Spleen (tissue), 11 donors: ENCODE data around the gene PPP4R3A. TPM values are rescaled to one million over a fixed set of nuclear protein-coding genes. Genes with fewer than 3 reads are reported as not detected.

Source experiments
- DNase-seq: peaks from one replicate; pipeline ENCODE4 v3.0.0-alpha.2; 2020
- H3K27ac ChIP-seq, 8 donors: fragments of 200-600 bp; sonication (generic) in 7 of 8; 1 replicate in 4 of 8; 2 replicates in 4 of 8; pipeline versions ENCODE4 v1.5.0 to v1.8.0; 2016 to 2021; ENCODE audit warnings: inconsistent platforms in 4 of 8, mild to moderate bottlenecking in 4 of 8, moderate library complexity in 1 of 8
- H3K27me3 ChIP-seq, 7 donors: fragments of 200-600 bp; sonication (generic) in 6 of 7; replicated peaks in 1 of 7; 1 replicate in 4 of 7; 2 replicates in 3 of 7; pipeline versions ENCODE4 v1.5.0 to v1.8.0; 2016 to 2021; ENCODE audit warnings: inconsistent platforms in 3 of 7, mild to moderate bottlenecking in 1 of 7
- H3K36me3 ChIP-seq, 6 donors: fragments of 200-600 bp; sonication (generic) in 5 of 6; 1 replicate in 4 of 6; 2 replicates in 2 of 6; pipeline versions ENCODE4 v1.5.0 to v1.8.0; 2016 to 2021; ENCODE audit warnings: inconsistent platforms in 2 of 6
- H3K4me1 ChIP-seq, 6 donors: fragments of 200-600 bp; sonication (generic) in 5 of 6; 1 replicate in 3 of 6; 2 replicates in 3 of 6; pipeline versions ENCODE4 v1.5.0 to v1.8.0; 2016 to 2021; ENCODE audit warnings: inconsistent platforms in 3 of 6
- H3K4me3 ChIP-seq, 8 donors: fragments of 200-600 bp; sonication (generic) in 7 of 8; 1 replicate in 4 of 8; 2 replicates in 4 of 8; pipeline versions ENCODE4 v1.5.0 to v1.8.0; 2016 to 2021; ENCODE audit warnings: inconsistent platforms in 4 of 8, mild to moderate bottlenecking in 4 of 8, moderate library complexity in 2 of 8
- H3K9me3 ChIP-seq, 8 donors: fragments of 200-600 bp; sonication (generic) in 7 of 8; 1 replicate in 4 of 8; 2 replicates in 4 of 8; pipeline versions ENCODE4 v1.5.0 to v1.8.0; 2016 to 2021; ENCODE audit warnings: inconsistent platforms in 4 of 8
- CTCF ChIP-seq, 11 experiments: fragments of 200-600 bp in 7 of 11; fragments of 450-650 bp in 4 of 11; sonication (generic) in 4 of 11; IDR thresholded peaks in 8 of 11; conservative IDR thresholded peaks in 3 of 11; 1 replicate in 7 of 11; 2 replicates in 4 of 11; pipeline versions ENCODE4 v1.4.0 to v1.8.0; 2016 to 2021; ENCODE audit warnings: antibody characterized with exemption in 11 of 11, inconsistent platforms in 4 of 11, mild to moderate bottlenecking in 1 of 11
- POLR2A ChIP-seq, 3 donors: fragments of 450-650 bp; IDR thresholded peaks; one replicate each; pipeline ENCODE4 v1.5.1; 2017; ENCODE audit warnings: antibody characterized with exemption in 3 of 3, mild to moderate bottlenecking in 1 of 3
- POLR2AphosphoS5 ChIP-seq, 3 donors: sonication (generic); formaldehyde crosslinking; IDR thresholded peaks; one replicate each; pipeline ENCODE4 v1.5.1; 2017; ENCODE audit warnings: antibody characterized with exemption in 3 of 3
- WGBS, 5 donors: extraction: QIAGEN DNeasy Blood & Tissue Kit in 3 of 5; methylation state at CpG; one replicate each; pipeline versions ENCODE4 v1.1.5 to v1.1.7; 2013 to 2018; 5-methylcytosine and 5-hydroxymethylcytosine counted together
- intact Hi-C: fragments of 100-400 bp; cut with DNase I; formaldehyde crosslinking; loops from one replicate; pipeline ENCODE4 v1.15.0; 2023; ENCODE audit warnings: low total_unique reads
- polyA plus RNA-seq, 3 donors: library from polyadenylated mRNA; stranded (reverse); fragments of 200-250 nt; gene quantifications; one replicate each; pipeline ENCODE4 v1.2.1, GENCODE V29; 2013
- total RNA-seq, 7 donors: library from RNA; depleted of rRNA in 3 of 7; stranded (reverse); fragments of >200 nt in 3 of 7; fragmentation: NEBNext Ultra II Directional in 4 of 7; extraction: Animal tissue kit (Norgen Biotek cat#: 25700) in 4 of 7; gene quantifications; one replicate each; pipeline versions ENCODE4 v1.1.0 to v1.2.1, GENCODE V29; 2016 to 2021
- donor health status: healthy with polysubstance abuse.
- donor health status: DM: no; HTN: no; CAD: no; lungs with moderate emphysema.
- donor health status: DM: no; HTN: no; CAD: no.
- donor health status: Bipolar disorder and iron deficiency.
- donor health status: healthy.
- donor health status: DM: no; HTN: no; CAD: no.
- donor health status: DM: yes; HTN: yes; CAD: no.

PPP4R3A gene
- total and polyA plus RNA-seq, 10 donors = 53.9 to 119 (median 105) TPM

- peak overlapping the region; percentile 27 to 97 (median 94) for H3K4me3 ChIP-seq
- peak overlapping the region; percentile 3 to 94 (median 83) for H3K27ac ChIP-seq
Measured at GRCh38 chr14:91418387-91419043, 91.6 kb downstream of the PPP4R3A start.

GRCh38 chr14:91417983-91418386 lies 92.1 kb downstream of the PPP4R3A start:
- peaks cover 22 to 71% (median 53%) of the 10 kb centered on the region in 6 donors for H3K4me1 ChIP-seq
- H3K27me3 ChIP-seq = no peaks in the 10 kb centered on the region
- no peak for DNase-seq
- intact Hi-C loops = loop anchor here (5.0 to 10.0 kb wide), 2 partner anchors 53 to 91 kb away; no protein-coding TSS in a partner anchor
- H3K4me3 ChIP-seq = peak overlapping the region; percentile 27 to 97 (median 94)
- H3K9me3 ChIP-seq = no peaks in the 10 kb centered on the region
- H3K36me3 ChIP-seq = peaks cover 0 to 19% (median 0%) of the 10 kb centered on the region in 6 donors
- peak overlapping the region; percentile 44 to 94 (median 91) for H3K27ac ChIP-seq
- TF ChIP-seq POLR2A (IDR thresholded peaks at IDR 0.05) = no peak
- WGBS, 5 donors = 1 to 3% (median 1%) methylated on average over 14 to 53 of the region's 53 CpGs; no CpG with 5 or more reads in 1 of the 5 donors

More at GRCh38 chr14:91418387-91419043, 91.6 kb downstream of the PPP4R3A start:
- Histone ChIP-seq H3K36me3 (peaks cover 0 to 16% (median 0%) of the 10 kb centered on the region in 6 donors), H3K9me3 (no peaks in the 10 kb centered on the region), H3K4me1 (peaks cover 19 to 65% (median 48%) of the 10 kb centered on the region in 6 donors), H3K27me3 (no peaks in the 10 kb centered on the region)
- peak; percentile 94 for DNase-seq
- 0 to 1% (median 1%) methylated on average over 27 to 42 of the region's 42 CpGs for WGBS, 5 donors
- TF ChIP-seq POLR2A (IDR thresholded peaks at IDR 0.05) (no peak), POLR2AphosphoS5 (IDR thresholded peaks at IDR 0.05) (peak; percentile 42 to 60 (median 57)), CTCF (IDR thresholded peaks at IDR 0.05 in 8 of 11, conservative IDR thresholded peaks at IDR 0.05 in 3 of 11) (peak; percentile 89 to 99 (median 98))
- intact Hi-C loops = loop anchor here (5.0 to 10.0 kb wide), 2 partner anchors 54 to 91 kb away; no protein-coding TSS in a partner anchor

- peak; percentile 96 for DNase-seq
- Histone ChIP-seq H3K36me3 (peaks cover 0 to 25% (median 0%) of the 10 kb centered on the region in 6 donors), H3K27ac (peak within 1 kb of the TSS; percentile 76 to 94 (median 91)), H3K4me3 (peak within 1 kb of the TSS; percentile 81 to 97 (median 94)), H3K4me1 (peaks cover 28 to 77% (median 59%) of the 10 kb centered on the region in 6 donors), H3K27me3 (no peaks in the 10 kb centered on the region), H3K9me3 (no peaks in the 10 kb centered on the region)
- intact Hi-C loops = loop anchor here (5.0 to 10.0 kb wide), 2 partner anchors 53 to 90 kb away; no protein-coding TSS in a partner anchor
- WGBS, 5 donors = 0 to 1% (median 1%) methylated on average over 18 to 103 of the region's 103 CpGs
- TF ChIP-seq POLR2AphosphoS5 (IDR thresholded peaks at IDR 0.05) (peak; percentile 65 to 76 (median 74)), POLR2A (IDR thresholded peaks at IDR 0.05) (no peak), CTCF (IDR thresholded peaks at IDR 0.05 in 8 of 11, conservative IDR thresholded peaks at IDR 0.05 in 3 of 11) (peak in 1 of 11 experiments; percentile 18)
Measured at GRCh38 chr14:91417120-91417982, 92.8 kb downstream of the PPP4R3A start, which contains the start of gene CCDC88C. TSS of gene CCDC88C (minus strand) at chr14:91417820. CDS start at chr14:91417690, 130 bp downstream.

- TF ChIP-seq CTCF (IDR thresholded peaks at IDR 0.05 in 8 of 11, conservative IDR thresholded peaks at IDR 0.05 in 3 of 11) (no peak), POLR2A (IDR thresholded peaks at IDR 0.05) (no peak), POLR2AphosphoS5 (IDR thresholded peaks at IDR 0.05) (peak in 2 of 3 donors; percentile 29 to 52)
- Histone ChIP-seq H3K36me3 (peaks cover 0 to 25% (median 0%) of the 10 kb centered on the region in 6 donors), H3K4me1 (peaks cover 33 to 83% (median 65%) of the 10 kb centered on the region in 6 donors), H3K4me3 (peak overlapping the region; percentile 81 to 97 (median 94)), H3K27ac (peak overlapping the region; percentile 76 to 94 (median 91)), H3K27me3 (no peaks in the 10 kb centered on the region), H3K9me3 (no peaks in the 10 kb centered on the region)
- peak; percentile 90 for DNase-seq
- 0 to 6% (median 1%) methylated on average over 18 to 19 of the region's 19 CpGs for WGBS, 5 donors
- intact Hi-C loops = loop anchor here (5.0 to 10.0 kb wide), 2 partner anchors 52 to 89 kb away; no protein-coding TSS in a partner anchor
Measured at GRCh38 chr14:91416744-91417119, 93.4 kb downstream of the PPP4R3A start.
